RWPE1 (cell line): Measurements from ENCODE around the gene C1QTNF8.
"Not testable (repeated sequence)": the region's sequence is repeated elsewhere in the genome, so short reads cannot be mapped to it uniquely, and the experiment has no call there.

Experiments used
- CTCF ChIA-PET: fragments of 350-600 bp; sonication (Branson Sonifier 250); formaldehyde crosslinking; extraction: SDS; loops from one replicate; lab custom pipeline; 2021; lab: Yijun Ruan, JAX
- POLR2A ChIA-PET: fragments of 400-600 bp; formaldehyde crosslinking; extraction: SDS; loops from one replicate; lab custom pipeline; 2020; ENCODE audit warnings: antibody characterized with exemption; ENCODE audit not compliant: low non-redundant PET; lab: Yijun Ruan, JAX
- DNase-seq: peaks from one replicate; pipeline ENCODE4 v3.0.0; 2012; ENCODE audit warnings: low spot score
- H3K27ac ChIP-seq: fragments of 450-650 bp; 2 replicates; pipeline ENCODE4 v1.5.1; 2017
- TF ChIP-seq, protein P1 (sequence below): fragments of 450-650 bp; conservative IDR thresholded peaks from 2 replicates; pipeline ENCODE4 v1.5.1; 2017; ENCODE audit warnings: low read depth, mild to moderate bottlenecking

Gene C1QTNF8

DNA sequence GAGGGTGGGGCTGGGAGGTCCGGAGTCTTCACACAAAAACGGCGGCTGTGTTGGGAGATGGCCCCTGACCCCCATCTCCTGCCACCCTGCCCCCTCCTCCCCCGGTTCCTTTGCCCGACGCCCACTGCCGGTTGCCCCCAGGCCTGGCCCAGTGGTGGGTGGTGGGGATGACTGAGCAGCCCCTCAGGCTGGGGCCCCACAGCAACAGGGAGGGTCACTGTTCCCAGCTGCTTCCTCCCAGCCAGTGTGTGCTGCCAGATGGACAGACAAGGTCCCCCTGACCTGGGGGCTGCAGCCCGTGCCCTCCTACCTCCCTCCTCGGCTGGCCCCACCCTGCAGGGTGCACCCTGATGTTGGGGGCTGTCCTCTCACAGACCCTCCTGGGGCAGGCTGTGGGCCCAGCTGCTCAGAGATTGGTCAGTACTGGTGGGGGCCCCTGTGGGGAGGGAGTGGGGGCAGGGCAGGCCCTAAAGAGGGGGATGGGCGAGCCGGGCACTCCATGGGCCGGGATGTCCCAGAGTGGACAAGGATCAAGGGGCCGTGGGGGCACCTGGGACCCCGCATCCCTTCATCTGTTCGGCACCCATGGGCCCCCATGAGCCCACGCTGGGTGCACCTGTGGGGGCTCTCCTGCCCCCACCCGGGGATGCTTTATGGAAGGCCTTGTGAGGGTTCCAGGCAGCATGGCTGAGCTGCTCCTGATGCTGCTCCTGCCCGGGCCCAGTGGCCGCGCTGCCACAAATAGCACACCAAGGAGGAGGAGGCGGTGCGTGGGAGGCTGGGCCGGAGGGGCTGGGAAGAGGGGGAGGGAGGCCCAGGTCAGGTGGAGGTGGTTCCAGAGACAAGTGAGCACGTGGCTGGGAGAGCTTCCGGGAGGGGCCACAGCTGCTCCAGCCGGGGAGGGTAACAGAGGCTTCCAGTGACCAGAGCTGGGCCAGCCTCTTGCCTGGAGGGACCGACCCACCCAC is 5.1 kb downstream of the C1QTNF8 start:
- TF ChIP-seq, protein P1, sequence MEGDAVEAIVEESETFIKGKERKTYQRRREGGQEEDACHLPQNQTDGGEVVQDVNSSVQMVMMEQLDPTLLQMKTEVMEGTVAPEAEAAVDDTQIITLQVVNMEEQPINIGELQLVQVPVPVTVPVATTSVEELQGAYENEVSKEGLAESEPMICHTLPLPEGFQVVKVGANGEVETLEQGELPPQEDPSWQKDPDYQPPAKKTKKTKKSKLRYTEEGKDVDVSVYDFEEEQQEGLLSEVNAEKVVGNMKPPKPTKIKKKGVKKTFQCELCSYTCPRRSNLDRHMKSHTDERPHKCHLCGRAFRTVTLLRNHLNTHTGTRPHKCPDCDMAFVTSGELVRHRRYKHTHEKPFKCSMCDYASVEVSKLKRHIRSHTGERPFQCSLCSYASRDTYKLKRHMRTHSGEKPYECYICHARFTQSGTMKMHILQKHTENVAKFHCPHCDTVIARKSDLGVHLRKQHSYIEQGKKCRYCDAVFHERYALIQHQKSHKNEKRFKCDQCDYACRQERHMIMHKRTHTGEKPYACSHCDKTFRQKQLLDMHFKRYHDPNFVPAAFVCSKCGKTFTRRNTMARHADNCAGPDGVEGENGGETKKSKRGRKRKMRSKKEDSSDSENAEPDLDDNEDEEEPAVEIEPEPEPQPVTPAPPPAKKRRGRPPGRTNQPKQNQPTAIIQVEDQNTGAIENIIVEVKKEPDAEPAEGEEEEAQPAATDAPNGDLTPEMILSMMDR, result no peak
- no peak for DNase-seq
- ChIA-PET POLR2A (no interaction called here), CTCF (no interaction called here)
- H3K27ac ChIP-seq, result peak overlapping the region; percentile 91

DNA sequence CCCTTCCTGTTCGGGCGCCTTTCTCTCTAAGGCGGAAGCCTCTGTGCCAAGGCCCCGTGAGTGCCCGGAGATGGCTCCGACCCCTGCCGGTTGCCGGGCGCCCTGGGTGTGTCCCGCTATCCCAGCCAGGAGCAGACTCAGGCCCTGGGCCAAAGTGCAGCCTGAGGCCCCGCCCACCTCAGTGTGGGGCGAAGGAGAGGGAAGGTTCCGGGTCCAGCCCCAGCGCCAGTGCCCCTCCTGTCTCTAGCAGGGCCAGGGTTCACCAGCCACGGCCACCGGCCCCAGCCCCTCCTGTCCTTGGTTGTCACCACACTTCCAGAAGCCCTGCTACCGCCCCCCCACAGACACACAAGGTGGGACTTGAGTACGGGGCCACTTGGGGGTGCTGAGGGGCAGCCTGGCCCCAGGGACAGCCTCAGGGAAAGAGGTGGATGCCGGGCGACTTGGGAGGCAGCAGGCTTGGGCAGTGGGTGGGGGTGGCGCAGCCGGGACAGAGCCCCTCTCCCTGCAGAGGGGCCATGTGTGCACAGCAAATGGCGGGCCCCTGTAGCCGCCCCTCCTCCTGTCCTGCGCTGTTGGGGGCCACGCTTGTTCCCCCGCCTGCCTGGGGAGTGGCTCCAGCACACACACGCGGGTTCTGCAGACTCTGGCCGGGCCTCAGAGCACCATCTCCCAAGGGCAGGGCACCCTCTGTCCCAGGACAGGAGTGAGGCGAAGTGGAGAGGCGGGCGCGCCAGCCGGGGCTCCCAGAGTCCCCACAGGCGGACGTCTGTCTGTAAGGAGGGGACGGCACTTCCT is 6.0 kb downstream of the C1QTNF8 start:
- ChIA-PET CTCF (interaction anchor here (0.6 kb wide), 1 partner anchor 36 kb away, joined by 3 read pairs; no protein-coding TSS in a partner anchor), POLR2A (no interaction called here)
- TF ChIP-seq, protein P1, result peak; percentile 31
- peak overlapping the region; percentile 91 for H3K27ac ChIP-seq
- peak; percentile 48 for DNase-seq

DNA sequence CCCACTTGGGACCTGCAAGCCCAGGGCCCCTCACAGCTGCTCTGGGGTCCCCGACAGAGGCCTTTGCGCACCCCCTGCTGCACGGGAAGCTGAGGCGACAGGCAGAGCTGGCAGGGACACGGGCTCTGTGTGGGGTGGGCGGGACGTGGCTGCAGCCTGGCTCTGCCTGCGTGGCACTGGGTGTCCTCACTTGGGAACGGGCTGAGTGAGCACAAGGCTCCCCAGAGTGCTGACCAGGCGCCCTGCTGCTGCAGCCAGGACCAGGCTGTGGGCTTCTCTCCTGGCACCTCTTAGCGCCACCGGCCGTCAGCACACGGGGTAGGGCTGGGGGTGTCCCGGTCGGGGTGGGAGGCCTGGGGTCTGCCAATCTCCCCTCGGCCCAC is 6.6 kb downstream of the C1QTNF8 start:
- peak overlapping the region; percentile 91 for H3K27ac ChIP-seq
- DNase-seq, result no peak
- CTCF ChIA-PET, result interaction anchor here (0.6 kb wide), 2 partner anchors 35 to 48 kb away, joined by 3 read pairs; no protein-coding TSS in a partner anchor
- TF ChIP-seq, protein P1, result no peak
- POLR2A ChIA-PET, result no interaction called here

DNA sequence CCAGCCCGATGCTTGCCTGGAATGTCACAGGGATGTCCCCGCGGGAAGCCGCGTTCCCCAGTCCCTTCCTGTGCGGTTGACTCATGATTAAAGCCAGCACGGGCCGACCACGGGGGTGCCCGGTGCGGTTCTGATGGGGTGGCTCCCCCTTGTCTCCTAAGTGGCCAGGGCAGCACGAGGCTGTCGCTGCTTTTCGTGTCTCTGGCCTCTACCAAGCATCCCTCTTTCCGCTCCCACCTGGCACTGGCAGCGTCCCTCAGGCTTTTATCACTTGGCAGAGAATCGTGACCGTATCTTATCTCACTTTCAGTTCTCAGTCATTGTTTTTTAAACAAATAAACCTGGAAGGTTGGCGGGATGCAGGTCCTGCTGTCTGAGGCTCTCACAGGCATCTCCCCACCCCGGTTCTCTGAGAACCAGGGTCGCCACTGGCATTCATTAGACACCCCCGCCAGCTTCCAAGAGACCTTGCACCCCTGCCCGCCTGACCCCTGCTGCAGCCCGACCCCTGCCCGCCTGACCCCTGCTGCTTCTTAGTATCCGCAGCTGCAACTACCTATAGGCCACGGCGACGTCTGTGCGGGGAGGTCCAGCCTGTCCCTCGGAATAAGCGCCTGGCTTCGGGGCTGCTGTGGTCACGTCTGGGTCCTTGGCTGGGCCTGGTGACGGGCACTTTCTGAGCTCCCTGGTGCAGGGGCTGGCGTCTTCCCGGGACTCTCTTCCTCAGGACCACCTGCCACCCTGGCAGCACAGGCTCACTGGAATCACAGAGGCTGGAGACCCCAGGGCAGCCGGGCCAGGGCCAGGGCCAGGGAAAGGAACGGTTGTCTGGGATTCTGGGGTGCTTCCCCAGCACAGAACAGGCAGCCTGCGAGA is 7.5 kb downstream of the C1QTNF8 start:
- peak overlapping the region; percentile 91 for H3K27ac ChIP-seq
- DNase-seq, result no peak
- TF ChIP-seq, protein P1, result no peak
- POLR2A ChIA-PET, result no interaction called here
- CTCF ChIA-PET, result interaction anchor here (0.6 kb wide), 2 partner anchors 12 to 47 kb away, joined by 3 read pairs; no protein-coding TSS in a partner anchor

DNA sequence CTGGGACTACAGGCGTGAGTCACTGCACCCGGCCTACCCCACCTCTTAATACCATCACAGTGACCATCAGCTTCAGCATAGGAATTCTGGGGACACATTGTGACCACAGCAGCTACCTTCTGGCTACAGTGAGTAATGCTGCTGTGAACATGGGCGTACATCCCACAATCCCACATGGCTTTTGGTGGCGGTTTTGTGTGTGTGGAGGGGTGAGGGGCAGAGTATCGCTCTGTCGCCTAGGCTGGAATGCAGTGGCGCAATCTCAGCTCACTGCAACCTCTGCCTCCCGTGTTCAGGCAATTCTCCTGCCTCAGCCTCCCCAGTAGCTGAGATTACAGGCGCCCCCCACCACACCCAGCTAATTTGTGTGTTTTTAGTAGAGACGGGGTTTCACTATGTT is 9.6 kb downstream of the C1QTNF8 start:
- peak overlapping the region; percentile 91 for H3K27ac ChIP-seq
- DNase-seq, POLR2A ChIA-PET: not testable (repeated sequence)
- CTCF ChIA-PET, result interaction anchor here (0.6 kb wide), 1 partner anchor 13 kb away, joined by 5 read pairs; no protein-coding TSS in a partner anchor

DNA sequence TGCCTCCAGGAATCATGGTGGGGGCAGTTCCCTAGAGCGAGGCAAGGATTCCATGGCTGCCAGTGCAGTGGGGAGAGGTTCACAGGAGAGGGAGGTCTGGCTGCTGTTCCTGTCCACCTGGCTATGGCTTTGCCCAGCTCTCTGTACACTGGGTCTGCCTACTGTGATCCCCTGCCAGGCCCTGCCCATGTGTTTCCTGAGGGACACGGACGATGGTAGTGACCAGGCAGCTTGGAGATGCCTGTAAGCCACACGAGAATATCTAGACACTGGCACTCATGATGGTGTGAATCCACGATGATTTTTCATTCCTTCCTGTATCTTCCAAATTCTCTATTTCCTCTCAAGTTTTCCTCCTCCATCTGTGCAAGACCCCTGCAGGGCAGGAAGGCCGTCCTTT is 11.1 kb downstream of the C1QTNF8 start:
- TF ChIP-seq, protein P1, result no peak
- no peak for DNase-seq
- POLR2A ChIA-PET, result no interaction called here
- H3K27ac ChIP-seq, result peak overlapping the region; percentile 95
- CTCF ChIA-PET, result no interaction called here
